Activated CD8-positive, alpha-beta memory T cell treated with anti-CD3 and anti-CD28 coated beads for 4 hours (primary cell): ENCODE data around the gene OVCA2.
A peak's percentile ranks its signal among the peaks of the same experiment; 100 is the strongest.

ENCODE experiments used
- DNase-seq, 2 donors: peaks; one replicate each; pipeline ENCODE4 v3.0.0-alpha.2; 2020; ENCODE audit warnings: low read depth in 2 of 2

OVCA2 gene

DNA sequence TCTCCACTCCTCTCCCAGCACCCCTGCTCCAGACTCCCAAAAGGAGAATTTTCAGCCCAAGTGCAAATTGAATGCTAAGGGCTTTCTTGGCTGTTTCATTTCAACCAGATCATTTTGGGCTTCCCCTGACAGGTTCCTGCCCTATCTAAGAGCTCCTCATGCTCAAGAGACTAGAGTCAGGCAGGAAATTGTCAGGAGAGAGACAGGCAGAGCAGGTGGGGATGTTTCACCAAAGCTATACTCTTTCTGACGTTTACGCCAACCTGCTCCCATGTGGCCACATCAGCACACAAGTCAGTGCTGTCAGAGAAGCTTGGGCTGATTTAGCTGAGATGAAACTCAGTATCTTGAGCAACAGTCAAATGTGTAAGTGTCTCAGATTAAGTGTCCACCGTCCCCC lies 44.5 kb downstream of the OVCA2 start:
- DNase-seq: no peak

DNA sequence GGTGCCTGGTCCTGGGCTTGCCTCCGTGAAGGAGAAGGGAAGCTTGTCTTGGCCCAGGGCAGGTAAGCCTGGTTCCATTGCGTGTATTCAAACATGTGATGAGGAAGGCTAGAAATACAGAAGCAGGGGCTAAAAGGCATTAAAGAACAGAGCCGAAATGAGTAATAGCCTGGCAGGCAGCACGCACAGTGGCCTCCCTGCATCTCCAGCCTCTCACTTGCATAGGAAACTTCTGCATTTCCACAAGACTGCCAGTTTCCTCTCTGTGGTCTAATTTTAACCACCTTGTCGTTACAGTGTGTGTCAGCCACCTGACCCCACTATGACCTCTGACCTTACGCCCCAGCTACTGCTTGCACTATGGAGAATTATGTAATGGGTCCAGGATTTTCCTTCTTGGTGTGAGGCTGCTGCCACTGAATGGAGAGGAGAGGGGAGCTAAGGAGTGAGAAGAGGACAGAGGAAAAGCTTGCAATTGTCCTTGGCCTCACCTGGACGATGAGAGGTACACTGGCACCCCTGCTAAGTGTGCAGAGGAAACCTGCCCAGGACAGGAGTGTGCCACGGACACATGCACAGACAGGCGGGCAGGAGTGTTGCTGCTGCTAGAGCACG lies 45.9 kb downstream of the OVCA2 start:
- peak in 1 of 2 donors; percentile 36 for DNase-seq

DNA sequence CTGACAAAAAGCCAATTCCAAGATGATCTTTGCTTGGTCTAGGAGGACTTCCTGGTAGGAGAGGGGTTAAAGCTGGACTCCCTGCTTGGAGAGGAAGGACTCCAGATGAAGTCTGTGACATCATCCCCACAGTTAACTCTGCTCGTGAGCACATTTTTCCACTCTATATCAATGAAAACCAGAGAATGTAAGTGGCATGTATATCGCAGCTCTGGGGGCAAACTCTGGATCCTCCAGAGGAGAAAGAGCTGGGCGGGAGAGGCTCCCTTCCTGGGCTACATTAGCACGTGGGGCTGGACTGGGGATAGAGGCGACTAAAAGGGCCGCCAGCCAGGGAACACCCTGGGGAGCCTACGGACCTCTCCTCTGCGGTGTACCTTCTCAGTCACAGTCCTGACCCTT lies 47.2 kb downstream of the OVCA2 start:
- DNase-seq: no peak

GRCh38 chr17:2090210-2090641 lies 48.4 kb downstream of the OVCA2 start:
- no peak for DNase-seq

- DNase-seq: no peak
Observed at GRCh38 chr17:2090804-2091534, 49.1 kb downstream of the OVCA2 start.

DNA sequence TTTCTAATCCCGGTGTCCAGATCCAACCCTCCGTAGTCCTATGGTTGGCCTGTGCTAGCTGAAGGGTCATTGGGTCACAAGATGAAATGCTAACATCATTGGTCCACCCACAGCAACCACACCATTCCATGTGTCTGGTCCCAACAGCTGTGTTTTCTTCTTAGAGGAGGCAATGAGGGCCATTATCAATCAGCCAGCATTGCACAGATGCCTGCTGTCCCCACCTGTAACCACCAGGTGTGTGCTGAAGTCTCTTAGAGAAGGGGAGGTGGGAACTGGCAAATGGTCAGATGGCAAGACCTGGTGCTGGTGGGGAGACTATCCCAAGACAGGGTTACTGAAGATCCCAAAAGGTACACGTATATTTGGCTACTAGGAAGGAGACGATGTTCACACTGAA lies 50.4 kb downstream of the OVCA2 start:
- DNase-seq: no peak
